OCI-LY3 (cell line): ENCODE results near the gene RBBP8NL.
"Not testable (repeated sequence)": the region's sequence is repeated elsewhere in the genome, so short reads cannot be mapped to it uniquely, and the experiment has no call there.

Source experiments
- H2AFZ ChIP-seq: fragments of 200-600, 300-600 bp; shearing (Covaris generic); 2 replicates; pipeline ENCODE4 v1.6.0; 2014; ENCODE audit warnings: antibody characterized with exemption, low read depth, low read length
- H3K27ac ChIP-seq: fragments of 200-600, 300-600 bp; sonication (generic); 2 replicates; pipeline ENCODE4 v1.5.1; 2014; ENCODE audit warnings: mild to moderate bottlenecking, low read length, moderate library complexity, mixed read lengths
- H3K27me3 ChIP-seq: fragments of 200-600, 300-600 bp; sonication (generic); 2 replicates; pipeline ENCODE4 v1.6.1; 2014; ENCODE audit warnings: low read depth, low read length, mixed read lengths
- H3K36me3 ChIP-seq: fragments of 200-600, 300-600 bp; sonication (generic); replicated peaks from 2 replicates; pipeline ENCODE3; 2014; ENCODE audit warnings: low read depth, low read length, mixed read lengths
- H3K4me1 ChIP-seq: fragments of 300-600, 200-600 bp; sonication (generic); 2 replicates; pipeline ENCODE4 v1.6.1; 2014; ENCODE audit warnings: low read length, mixed read lengths
- H3K4me2 ChIP-seq: fragments of 200-600, 300-600 bp; sonication (generic); 2 replicates; pipeline ENCODE4 v1.6.1; 2014; ENCODE audit warnings: low read length, mixed read lengths
- H3K4me3 ChIP-seq: fragments of 300-600, 200-600 bp; sonication (generic); 2 replicates; pipeline ENCODE4 v1.5.1; 2014; ENCODE audit warnings: antibody characterized with exemption, mild to moderate bottlenecking, low read length, moderate library complexity
- H3K79me2 ChIP-seq: fragments of 300-600, 200-600 bp; shearing (Covaris generic); 2 replicates; pipeline ENCODE4 v1.6.1; 2014; ENCODE audit warnings: mild to moderate bottlenecking, low read length, mixed read lengths
- H3K9ac ChIP-seq: fragments of 300-600, 200-600 bp; shearing (Covaris generic); 2 replicates; pipeline ENCODE4 v1.6.0; 2014; ENCODE audit warnings: mild to moderate bottlenecking, low read length, moderate library complexity
- H3K9me3 ChIP-seq: fragments of 200-600, 300-600 bp; shearing (Covaris generic); 2 replicates; pipeline ENCODE4 v1.6.1; 2014; ENCODE audit warnings: low read length, mixed read lengths; ENCODE audit not compliant: insufficient read depth
- H4K20me1 ChIP-seq: fragments of 200-600, 300-600 bp; sonication (generic); 2 replicates; pipeline ENCODE4 v1.6.1; 2016; ENCODE audit warnings: low read length, mixed read lengths; ENCODE audit not compliant: insufficient read depth
- CTCF ChIP-seq: fragments of 200-600, 300-600 bp; sonication (generic); IDR thresholded peaks from 2 replicates; pipeline ENCODE4 v1.5.1; 2014; ENCODE audit warnings: antibody characterized with exemption, low read length, low read depth
- EZH2phosphoT487 ChIP-seq: fragments of 200-600 bp; shearing (Covaris generic); IDR thresholded peaks from 2 replicates; pipeline ENCODE4 v1.6.1; 2018; ENCODE audit warnings: antibody characterized with exemption, mixed run types, low read depth

The RBBP8NL gene

GRCh38 chr20:62377064-62377461 is 50.3 kb downstream of the RBBP8NL start:
- H3K4me3 ChIP-seq, result no peak overlapping the region
- H3K27ac ChIP-seq, result no peak overlapping the region
- TF ChIP-seq CTCF (no peak), EZH2phosphoT487 (no peak)
- H3K36me3 ChIP-seq, result peaks cover 6% of the 10 kb centered on the region
- no peak overlapping the region for H2AFZ ChIP-seq
- no peaks in the 10 kb centered on the region for H3K27me3 ChIP-seq
- no peaks in the 10 kb centered on the region for H3K4me1 ChIP-seq
- H3K9me3 ChIP-seq, result no peaks in the 10 kb centered on the region
- H4K20me1 ChIP-seq, result no peaks in the 10 kb centered on the region
- H3K79me2 ChIP-seq, result no peaks in the 10 kb centered on the region
- no peak overlapping the region for H3K4me2 ChIP-seq
- H3K9ac ChIP-seq, result no peak overlapping the region

- Histone ChIP-seq H3K4me2 (no peak overlapping the region), H3K4me1 (no peaks in the 10 kb centered on the region), H3K27ac (no peak overlapping the region), H3K9ac (no peak overlapping the region), H3K79me2 (no peaks in the 10 kb centered on the region), H3K27me3 (no peaks in the 10 kb centered on the region), H3K4me3 (no peak overlapping the region), H2AFZ (no peak overlapping the region), H3K36me3 (no peaks in the 10 kb centered on the region), H3K9me3 (no peaks in the 10 kb centered on the region), H4K20me1 (no peaks in the 10 kb centered on the region)
- TF ChIP-seq EZH2phosphoT487, result no peak
- TF ChIP-seq CTCF, result no peak
Observed at GRCh38 chr20:62376112-62377063, 51.0 kb downstream of the RBBP8NL start.

GRCh38 chr20:62374331-62375152 is 52.8 kb downstream of the RBBP8NL start:
- Histone ChIP-seq H3K4me2 (no peak overlapping the region), H3K9ac (no peak overlapping the region), H3K9me3 (no peaks in the 10 kb centered on the region), H2AFZ (no peak overlapping the region), H3K36me3 (no peaks in the 10 kb centered on the region), H3K79me2 (no peaks in the 10 kb centered on the region), H3K27ac (no peak overlapping the region), H3K4me3 (no peak overlapping the region), H3K27me3 (peaks cover 8% of the 10 kb centered on the region), H4K20me1 (no peaks in the 10 kb centered on the region), H3K4me1 (no peaks in the 10 kb centered on the region)
- TF ChIP-seq CTCF, result no peak
- TF ChIP-seq EZH2phosphoT487, result no peak

GRCh38 chr20:62373631-62374179 is 53.6 kb downstream of the RBBP8NL start:
- H3K4me3 ChIP-seq, H3K27ac ChIP-seq, H3K79me2 ChIP-seq, H3K9me3 ChIP-seq, H3K9ac ChIP-seq, H3K36me3 ChIP-seq, H2AFZ ChIP-seq, H4K20me1 ChIP-seq, H3K4me2 ChIP-seq, H3K4me1 ChIP-seq: not testable (repeated sequence)
- H3K27me3 ChIP-seq, result peaks cover 15% of the 10 kb centered on the region
